ENCODE results near the gene CACNA1C. TPM values are rescaled to one million over a fixed set of nuclear protein-coding genes. Genes with fewer than 3 reads are reported as not detected.

Gene CACNA1C
- polyA plus RNA-seq, 1 donor from 2014 or later: 0.06 TPM

- Mint-ChIP-seq H3K27me3 (peaks cover 3% of the 10 kb centered on the region), H3K27ac (no peak overlapping the region), H3K9me3 (no peaks in the 10 kb centered on the region), H3K4me1 (peaks cover 1 to 13% (median 5%) of the 10 kb centered on the region in 3 donors), H3K4me3 (no peak overlapping the region), H3K36me3 (peaks cover 2% of the 10 kb centered on the region)
Measured at GRCh38 chr12:2351161-2351560, 298.4 kb downstream of the CACNA1C start.

- Mint-ChIP-seq H3K4me1 (peaks cover 1 to 13% (median 5%) of the 10 kb centered on the region in 3 donors), H3K27ac (no peak overlapping the region), H3K27me3 (peaks cover 1% of the 10 kb centered on the region), H3K9me3 (no peaks in the 10 kb centered on the region), H3K36me3 (peaks cover 2% of the 10 kb centered on the region), H3K4me3 (no peak overlapping the region)
Measured at GRCh38 chr12:2352203-2352602, 299.4 kb downstream of the CACNA1C start.

GRCh38 chr12:2353281-2353680, 300.5 kb downstream of the CACNA1C start:
- Mint-ChIP-seq H3K36me3 (peaks cover 2% of the 10 kb centered on the region), H3K27me3 (no peaks in the 10 kb centered on the region), H3K9me3 (no peaks in the 10 kb centered on the region), H3K27ac (no peak overlapping the region), H3K4me3 (no peak overlapping the region), H3K4me1 (peaks cover 3 to 17% (median 7%) of the 10 kb centered on the region in 3 donors)

- Mint-ChIP-seq H3K36me3 (peaks cover 2% of the 10 kb centered on the region), H3K27ac (no peak overlapping the region), H3K4me3 (no peak overlapping the region), H3K4me1 (peaks cover 5 to 20% (median 11%) of the 10 kb centered on the region in 3 donors), H3K9me3 (no peaks in the 10 kb centered on the region), H3K27me3 (no peaks in the 10 kb centered on the region)
Measured at GRCh38 chr12:2353691-2354090, 300.9 kb downstream of the CACNA1C start.

DNA sequence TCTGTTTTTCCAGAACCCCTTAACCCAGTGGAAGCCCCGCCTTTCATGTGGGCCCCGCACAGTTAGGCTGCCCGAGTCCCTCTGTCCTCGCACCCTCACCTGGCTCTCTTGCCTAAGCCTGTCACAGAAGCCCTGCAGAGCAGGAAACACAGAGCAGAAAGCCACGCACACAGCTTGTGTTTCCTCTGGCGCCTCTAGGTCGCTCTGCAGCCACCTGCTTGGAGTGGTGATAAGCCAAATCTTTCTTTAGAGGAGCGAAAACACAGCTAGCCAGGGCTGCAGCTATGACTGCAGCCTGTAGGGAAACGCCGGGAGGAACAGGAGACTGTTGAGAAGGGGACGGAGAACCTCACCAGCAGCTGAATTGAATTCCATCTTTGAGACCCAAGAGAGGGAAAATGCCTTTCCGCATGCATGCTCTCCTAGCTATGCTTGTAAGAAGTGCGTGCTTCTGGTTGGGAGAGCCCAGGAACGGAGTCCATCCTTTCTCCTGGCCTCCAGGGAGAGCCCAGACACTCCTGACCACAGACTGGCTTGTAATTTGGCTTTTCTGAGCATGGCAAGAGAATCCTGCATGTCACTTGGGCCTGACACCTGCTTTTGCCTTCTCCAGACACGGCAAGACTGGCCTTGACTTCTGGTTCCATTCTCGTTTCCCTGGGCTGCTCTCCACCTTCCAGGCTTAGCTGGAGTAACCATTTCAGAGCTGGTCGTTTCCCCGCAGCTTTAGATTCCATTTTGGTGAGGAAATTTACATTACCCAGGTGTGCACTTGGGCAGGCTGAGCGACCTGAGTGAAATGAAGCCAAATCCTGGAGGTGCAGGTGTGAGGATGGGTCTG, 301.6 kb downstream of the CACNA1C start:
- Mint-ChIP-seq H3K9me3 (no peaks in the 10 kb centered on the region), H3K4me3 (no peak overlapping the region), H3K4me1 (peaks cover 8 to 24% (median 14%) of the 10 kb centered on the region in 3 donors), H3K27me3 (no peaks in the 10 kb centered on the region), H3K36me3 (peaks cover 2% of the 10 kb centered on the region), H3K27ac (no peak overlapping the region)

GRCh38 chr12:2355198-2355597, 302.4 kb downstream of the CACNA1C start:
- H3K27ac Mint-ChIP-seq: no peak overlapping the region
- H3K36me3 Mint-ChIP-seq: peaks cover 2% of the 10 kb centered on the region
- peaks cover 8 to 21% (median 14%) of the 10 kb centered on the region in 3 donors for H3K4me1 Mint-ChIP-seq
- H3K4me3 Mint-ChIP-seq: no peak overlapping the region
- H3K27me3 Mint-ChIP-seq: no peaks in the 10 kb centered on the region
- no peaks in the 10 kb centered on the region for H3K9me3 Mint-ChIP-seq

DNA sequence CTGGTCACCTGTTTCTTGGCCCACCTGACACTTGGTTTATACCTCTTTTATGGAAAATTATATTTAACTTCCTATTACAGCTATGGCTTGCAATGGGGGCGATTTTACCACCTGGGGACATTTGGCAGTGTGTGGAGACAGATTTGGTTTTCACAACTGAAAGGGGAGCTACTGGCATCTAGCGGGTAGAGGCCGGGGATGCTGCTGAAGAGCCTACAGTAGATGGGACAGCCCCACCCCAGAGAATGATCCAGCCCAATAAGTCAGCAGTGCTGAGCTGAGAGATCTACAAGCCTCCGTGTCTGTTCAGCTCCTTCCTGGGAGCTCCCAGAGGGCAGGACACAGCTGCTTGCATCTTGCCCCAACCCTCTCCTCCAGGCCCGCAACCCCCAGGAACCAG, 302.8 kb downstream of the CACNA1C start:
- H3K27me3 Mint-ChIP-seq: no peaks in the 10 kb centered on the region
- no peak overlapping the region for H3K27ac Mint-ChIP-seq
- no peak overlapping the region for H3K4me3 Mint-ChIP-seq
- peaks cover 2% of the 10 kb centered on the region for H3K36me3 Mint-ChIP-seq
- H3K9me3 Mint-ChIP-seq: no peaks in the 10 kb centered on the region
- H3K4me1 Mint-ChIP-seq: peaks cover 8 to 21% (median 14%) of the 10 kb centered on the region in 3 donors

DNA sequence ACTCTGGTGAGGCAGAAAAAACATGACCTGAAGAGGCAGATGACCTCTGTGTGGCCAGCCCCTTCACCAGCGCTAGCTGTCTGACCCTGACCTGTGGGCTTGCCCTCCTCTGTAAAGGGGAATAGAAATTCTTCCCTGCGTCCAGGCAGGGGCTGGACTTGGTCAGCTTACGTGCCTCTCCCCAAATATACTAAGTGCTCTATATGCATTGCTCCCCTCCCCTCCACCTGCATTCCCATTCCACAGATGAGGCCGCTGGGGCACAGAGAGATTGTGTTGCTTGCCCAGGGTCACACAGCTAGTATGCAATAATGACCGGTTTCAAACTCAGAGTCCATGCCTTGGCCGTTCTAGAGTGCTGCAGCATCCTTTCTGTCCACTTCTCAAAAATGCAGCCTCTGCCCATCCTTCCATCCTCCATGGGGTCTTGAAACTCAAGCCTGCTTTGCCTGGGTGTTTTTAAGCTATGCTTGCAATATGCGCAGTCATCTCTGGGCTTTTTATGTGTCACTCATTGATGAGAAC, 303.9 kb downstream of the CACNA1C start:
- peaks cover 8 to 16% (median 14%) of the 10 kb centered on the region in 3 donors for H3K4me1 Mint-ChIP-seq
- H3K36me3 Mint-ChIP-seq: peaks cover 2% of the 10 kb centered on the region
- H3K27ac Mint-ChIP-seq: no peak overlapping the region
- H3K9me3 Mint-ChIP-seq: no peaks in the 10 kb centered on the region
- H3K4me3 Mint-ChIP-seq: no peak overlapping the region
- H3K27me3 Mint-ChIP-seq: peaks cover 4% of the 10 kb centered on the region

GRCh38 chr12:2358986-2359658, 306.3 kb downstream of the CACNA1C start:
- Mint-ChIP-seq H3K27me3 (peaks cover 4% of the 10 kb centered on the region), H3K36me3 (no peaks in the 10 kb centered on the region), H3K4me3 (no peak overlapping the region), H3K4me1 (peaks cover 10 to 13% (median 13%) of the 10 kb centered on the region in 3 donors), H3K27ac (no peak overlapping the region), H3K9me3 (no peaks in the 10 kb centered on the region)

DNA sequence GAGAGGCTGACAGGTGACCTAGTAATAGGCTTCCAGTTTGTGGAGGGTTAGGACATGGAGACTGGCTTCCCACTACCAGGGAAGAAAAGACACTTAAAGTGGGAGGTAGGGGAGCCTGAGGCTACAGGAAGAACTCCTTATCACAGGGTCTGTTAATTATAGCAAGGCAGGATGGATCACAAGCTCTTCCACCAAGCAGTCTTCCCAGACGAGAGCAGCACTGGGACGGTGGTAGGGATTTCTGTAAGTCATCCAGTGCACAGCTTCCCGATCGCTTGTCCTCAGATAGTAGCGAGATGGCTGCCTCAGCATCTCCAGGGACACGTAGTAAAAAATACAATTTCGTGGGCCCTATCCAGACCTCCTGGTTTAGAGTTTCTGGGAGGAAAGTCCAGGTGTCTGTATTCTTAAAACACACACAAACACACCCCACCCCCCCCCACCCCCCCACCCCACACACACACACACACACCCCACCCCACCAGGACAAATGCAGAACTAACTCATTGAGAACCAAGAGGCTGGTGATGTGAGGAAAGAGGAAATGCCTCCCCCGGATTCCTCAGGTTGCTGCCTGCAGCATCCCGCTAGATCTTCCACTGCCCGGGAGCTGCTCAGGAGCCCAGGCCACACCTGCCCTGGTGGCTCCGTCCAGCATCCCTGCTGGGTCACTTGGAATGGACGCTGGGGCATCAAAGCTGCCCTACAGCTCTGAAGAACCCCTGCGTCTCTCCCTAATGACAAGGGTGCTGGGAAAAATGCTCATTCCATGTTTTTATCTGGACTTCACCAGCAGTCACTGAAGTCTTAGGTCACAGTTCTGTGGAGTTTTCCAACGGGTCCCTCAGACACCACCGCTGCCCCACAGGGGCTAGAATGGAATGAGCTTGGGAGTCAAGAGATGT, 307.2 kb downstream of the CACNA1C start:
- no peak overlapping the region for H3K27ac Mint-ChIP-seq
- peaks cover 4% of the 10 kb centered on the region for H3K27me3 Mint-ChIP-seq
- no peaks in the 10 kb centered on the region for H3K9me3 Mint-ChIP-seq
- H3K4me1 Mint-ChIP-seq: peaks cover 10 to 13% (median 13%) of the 10 kb centered on the region in 3 donors
- H3K36me3 Mint-ChIP-seq: peaks cover 2% of the 10 kb centered on the region
- H3K4me3 Mint-ChIP-seq: no peak overlapping the region

- Mint-ChIP-seq H3K27ac (no peak overlapping the region), H3K4me1 (peaks cover 10 to 13% (median 13%) of the 10 kb centered on the region in 3 donors), H3K27me3 (peaks cover 4% of the 10 kb centered on the region), H3K4me3 (no peak overlapping the region), H3K9me3 (no peaks in the 10 kb centered on the region), H3K36me3 (peaks cover 2% of the 10 kb centered on the region)
Measured at GRCh38 chr12:2360630-2361170, 307.9 kb downstream of the CACNA1C start.

DNA sequence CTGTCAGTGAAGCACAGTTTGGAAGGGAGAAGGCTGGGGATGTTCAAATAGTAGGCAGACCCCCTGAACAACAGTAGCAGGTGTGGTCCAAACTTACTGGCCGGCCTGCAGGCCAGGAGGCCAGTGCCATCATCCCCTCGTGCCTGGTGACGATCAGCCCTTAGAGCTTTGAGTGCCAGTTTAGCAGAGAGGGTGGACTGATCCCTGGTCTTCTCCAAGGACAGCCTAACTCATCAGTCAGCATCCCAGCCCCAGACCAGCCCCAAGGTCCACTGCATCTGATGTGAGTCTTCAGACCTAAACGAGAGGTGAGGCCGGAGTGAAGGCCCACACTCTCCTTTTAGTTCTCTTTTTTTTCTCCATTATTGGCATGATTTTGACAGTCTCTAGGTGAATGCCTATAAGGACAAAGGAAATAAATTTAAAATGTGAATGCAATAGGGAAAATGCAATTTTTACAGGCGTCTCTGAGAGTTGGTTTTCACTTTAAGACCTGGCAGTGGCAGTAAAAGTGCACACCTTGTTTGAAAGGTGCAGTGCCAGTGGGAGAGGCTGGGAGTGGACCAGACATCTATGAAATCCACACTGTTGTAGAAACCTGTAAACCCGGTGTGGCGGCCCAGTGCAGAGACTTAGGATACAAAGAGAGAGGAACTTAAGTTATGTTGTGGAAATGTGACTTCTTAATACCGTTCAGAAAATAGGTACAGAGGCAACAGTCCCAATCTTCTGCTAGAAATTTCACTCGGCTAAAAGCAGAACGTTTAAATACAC, 311.2 kb downstream of the CACNA1C start:
- Mint-ChIP-seq H3K4me1 (peaks cover 4% of the 10 kb centered on the region in 3 donors), H3K27ac (no peak overlapping the region), H3K4me3 (peak overlapping the region in 1 of 4 donors; percentile 63), H3K9me3 (peaks cover 0 to 2% (median 0%) of the 10 kb centered on the region in 3 donors), H3K27me3 (peaks cover 4% of the 10 kb centered on the region), H3K36me3 (peaks cover 2% of the 10 kb centered on the region)

DNA sequence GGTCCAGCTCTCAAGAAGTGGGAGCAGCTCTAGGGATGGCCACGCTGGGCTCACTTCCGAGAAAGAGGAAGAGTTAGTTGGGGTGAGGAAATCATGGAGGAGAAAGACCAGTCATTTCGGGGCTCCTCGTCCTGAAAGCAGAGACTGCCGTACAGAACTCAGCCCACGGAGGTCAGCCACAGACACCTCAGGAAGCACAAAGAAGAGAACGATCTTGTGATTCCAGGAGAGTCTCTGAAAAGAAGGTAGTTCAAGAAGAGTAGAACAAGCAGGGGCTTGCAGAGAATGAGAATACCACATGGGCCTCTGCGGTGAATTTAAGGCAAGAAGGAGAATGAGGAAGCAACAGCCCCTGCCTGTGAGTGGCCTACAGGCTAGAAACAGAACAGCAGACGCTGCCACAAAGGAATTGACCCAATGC, 311.9 kb downstream of the CACNA1C start:
- Mint-ChIP-seq H3K27me3 (peaks cover 4% of the 10 kb centered on the region), H3K4me3 (peak overlapping the region in 1 of 4 donors; percentile 4)

More for the DNA sequence above, 311.9 kb downstream of the CACNA1C start:
- peaks cover 2% of the 10 kb centered on the region for H3K36me3 Mint-ChIP-seq
- no peak overlapping the region for H3K27ac Mint-ChIP-seq
- H3K4me1 Mint-ChIP-seq: peaks cover 3 to 4% (median 3%) of the 10 kb centered on the region in 3 donors
- peaks cover 0 to 2% (median 0%) of the 10 kb centered on the region in 3 donors for H3K9me3 Mint-ChIP-seq
